WI38 (cell line): ENCODE data around the gene SLC35E2B.
"Not testable (repeated sequence)": the region's sequence is repeated elsewhere in the genome, so short reads cannot be mapped to it uniquely, and the experiment has no call there.

Source experiments
- H3K4me3 ChIP-seq: 2 replicates; pipeline ENCODE4 v1.5.1; 2011; ENCODE audit warnings: low read depth, mild to moderate bottlenecking, control low read depth, low read length
- CTCF ChIP-seq: IDR thresholded peaks from 2 replicates; pipeline ENCODE4 v1.5.1; 2012; ENCODE audit warnings: low read depth, mild to moderate bottlenecking, control low read depth, low read length

SLC35E2B gene

DNA sequence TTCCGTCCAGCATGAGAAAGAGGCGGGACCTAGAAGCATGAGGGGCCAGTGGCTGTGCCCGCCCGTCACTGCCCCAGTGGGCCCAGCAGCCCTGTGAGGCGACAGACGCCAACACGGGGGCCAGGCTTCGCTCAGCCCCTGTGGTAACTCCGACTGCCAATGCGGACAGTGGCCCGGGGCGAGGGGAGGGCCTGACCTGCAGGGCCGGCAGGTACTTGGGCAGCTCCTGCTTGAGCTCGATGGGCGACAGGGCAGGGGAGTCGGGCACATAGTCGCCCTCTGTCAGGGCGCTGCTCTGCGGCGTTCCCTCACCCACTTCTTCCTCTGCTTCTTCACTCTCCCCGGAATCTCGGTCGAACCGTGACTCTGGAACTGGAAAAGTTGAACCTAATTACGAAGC lies 52.5 kb downstream of the SLC35E2B start:
- not testable (repeated sequence) for H3K4me3 ChIP-seq

- not testable (repeated sequence) for H3K4me3 ChIP-seq
These were observed 53.2 kb downstream of the SLC35E2B start for GRCh38 chr1:1639368-1639767.

- H3K4me3 ChIP-seq, result not testable (repeated sequence)
These were observed 54.1 kb downstream of the SLC35E2B start for GRCh38 chr1:1638528-1638927.

DNA sequence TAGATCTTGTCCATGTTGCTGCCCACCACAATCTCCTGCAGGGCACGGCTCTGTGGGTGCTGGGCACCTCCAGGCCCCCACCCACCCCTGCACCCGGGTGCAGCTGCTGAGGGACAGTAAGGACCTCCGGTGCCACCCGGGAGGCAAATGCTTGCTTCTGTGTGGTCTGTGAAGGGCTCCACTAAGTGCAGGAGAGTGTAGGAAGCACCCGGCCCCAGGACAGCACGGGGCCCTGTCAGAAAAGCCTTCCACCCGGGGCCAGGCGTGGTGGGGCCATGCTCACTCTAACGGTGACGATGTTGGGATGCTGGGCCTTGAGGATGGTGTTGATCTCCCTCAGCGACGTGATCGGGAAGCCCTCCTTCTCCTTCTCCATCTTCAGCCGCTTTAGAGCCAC lies 55.1 kb downstream of the SLC35E2B start:
- H3K4me3 ChIP-seq, result not testable (repeated sequence)

DNA sequence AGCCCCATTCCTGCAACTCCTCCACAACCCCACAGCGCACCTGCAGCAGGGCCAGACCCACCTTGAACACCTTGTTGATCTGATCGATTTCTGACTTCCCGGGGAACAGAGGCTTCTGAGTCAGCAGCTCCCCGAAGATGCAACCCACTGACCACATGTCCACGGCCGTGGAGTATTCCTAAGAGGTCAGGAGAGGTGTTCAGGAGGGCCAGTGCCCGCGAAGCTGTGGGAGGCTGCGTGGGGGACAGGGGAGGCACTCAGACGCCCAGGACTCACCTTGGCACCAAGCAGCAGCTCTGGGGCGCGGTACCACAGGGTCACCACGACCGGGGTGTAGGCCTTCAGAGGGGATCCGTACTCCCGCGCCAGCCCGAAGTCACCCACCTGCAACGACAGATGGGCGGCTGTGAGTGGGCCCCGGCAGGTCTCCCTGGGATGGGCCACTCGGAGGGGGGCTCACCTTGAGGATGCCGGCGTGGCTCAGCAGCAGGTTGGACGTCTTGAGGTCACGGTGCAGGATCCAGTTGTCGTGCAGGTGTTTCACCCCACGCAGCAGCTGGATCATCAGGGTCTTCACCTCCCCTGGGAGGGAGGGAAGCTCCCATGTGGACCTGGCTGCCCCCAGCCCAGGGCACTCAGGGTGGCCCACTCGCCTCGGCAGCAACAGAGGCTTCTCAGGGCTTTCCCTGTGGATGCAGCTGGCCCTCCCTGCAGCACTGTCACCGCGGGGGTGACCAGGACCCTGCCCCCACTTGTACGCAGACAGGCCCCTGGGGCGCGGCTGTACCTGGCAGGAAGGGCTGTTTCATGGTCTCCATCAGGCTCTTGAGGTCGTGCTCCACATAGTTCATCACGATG lies 55.7 kb downstream of the SLC35E2B start:
- not testable (repeated sequence) for H3K4me3 ChIP-seq

DNA sequence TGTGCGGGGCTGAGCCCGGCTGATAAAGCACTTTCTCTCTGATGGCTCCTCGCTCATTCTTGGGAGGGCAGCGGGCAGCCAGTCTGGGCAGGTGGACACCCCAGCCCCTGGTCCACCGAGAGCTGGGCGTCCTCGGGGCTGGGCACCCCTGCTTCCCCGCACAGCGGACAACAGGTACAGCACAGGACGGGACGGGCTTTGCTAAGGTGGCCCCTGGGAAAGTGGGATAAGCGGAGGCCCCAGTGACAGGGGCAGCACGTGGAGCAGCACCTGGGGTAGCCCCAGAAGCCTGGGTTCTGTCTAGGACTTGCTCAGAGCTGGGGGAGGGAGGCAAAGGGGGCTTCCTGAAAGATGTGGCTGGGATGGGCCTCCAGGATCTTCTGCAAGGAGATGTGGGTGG lies 58.0 kb downstream of the SLC35E2B start:
- H3K4me3 ChIP-seq, result not testable (repeated sequence)

GRCh38 chr1:1633409-1633808 lies 59.2 kb downstream of the SLC35E2B start:
- not testable (repeated sequence) for H3K4me3 ChIP-seq

DNA sequence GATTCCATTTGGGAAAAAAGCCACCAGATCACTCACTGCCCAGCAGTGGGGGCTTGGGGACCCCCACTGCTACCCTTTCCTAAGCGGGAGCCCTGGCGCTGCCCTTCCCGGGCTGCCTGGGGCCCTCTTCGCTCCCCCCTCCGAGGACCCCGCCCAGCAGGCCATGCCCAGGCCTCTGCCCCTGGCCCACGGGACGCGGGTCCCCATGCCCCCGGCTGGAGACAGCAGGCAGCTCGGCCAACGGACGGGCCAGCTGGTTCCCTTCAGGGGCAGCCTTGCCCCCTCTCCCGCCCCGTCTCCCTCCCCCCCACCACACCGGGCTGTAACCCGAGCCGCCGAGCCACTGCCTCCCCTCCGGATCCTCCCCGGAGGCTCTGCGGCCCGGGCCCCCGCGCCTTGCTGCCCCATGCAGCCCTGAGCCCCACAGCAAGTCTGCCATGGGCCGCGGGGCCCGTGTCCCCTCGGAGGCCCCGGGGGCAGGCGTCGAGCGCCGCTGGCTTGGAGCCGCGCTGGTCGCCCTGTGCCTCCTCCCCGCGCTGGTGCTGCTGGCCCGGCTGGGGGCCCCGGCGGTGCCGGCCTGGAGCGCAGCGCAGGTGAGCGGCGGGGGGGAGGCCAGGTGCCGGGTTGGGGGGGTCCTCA lies 60.7 kb downstream of the SLC35E2B start, which contains the start of gene MMP23B:
Gene MMP23B, plus strand, starts transcription at position 392 of the 639 bp plus-strand sequence. Its CDS starts 46 bp downstream, at position 438.
- H3K4me3 ChIP-seq, result no peak within 1 kb of the TSS
- no peak for TF ChIP-seq CTCF

DNA sequence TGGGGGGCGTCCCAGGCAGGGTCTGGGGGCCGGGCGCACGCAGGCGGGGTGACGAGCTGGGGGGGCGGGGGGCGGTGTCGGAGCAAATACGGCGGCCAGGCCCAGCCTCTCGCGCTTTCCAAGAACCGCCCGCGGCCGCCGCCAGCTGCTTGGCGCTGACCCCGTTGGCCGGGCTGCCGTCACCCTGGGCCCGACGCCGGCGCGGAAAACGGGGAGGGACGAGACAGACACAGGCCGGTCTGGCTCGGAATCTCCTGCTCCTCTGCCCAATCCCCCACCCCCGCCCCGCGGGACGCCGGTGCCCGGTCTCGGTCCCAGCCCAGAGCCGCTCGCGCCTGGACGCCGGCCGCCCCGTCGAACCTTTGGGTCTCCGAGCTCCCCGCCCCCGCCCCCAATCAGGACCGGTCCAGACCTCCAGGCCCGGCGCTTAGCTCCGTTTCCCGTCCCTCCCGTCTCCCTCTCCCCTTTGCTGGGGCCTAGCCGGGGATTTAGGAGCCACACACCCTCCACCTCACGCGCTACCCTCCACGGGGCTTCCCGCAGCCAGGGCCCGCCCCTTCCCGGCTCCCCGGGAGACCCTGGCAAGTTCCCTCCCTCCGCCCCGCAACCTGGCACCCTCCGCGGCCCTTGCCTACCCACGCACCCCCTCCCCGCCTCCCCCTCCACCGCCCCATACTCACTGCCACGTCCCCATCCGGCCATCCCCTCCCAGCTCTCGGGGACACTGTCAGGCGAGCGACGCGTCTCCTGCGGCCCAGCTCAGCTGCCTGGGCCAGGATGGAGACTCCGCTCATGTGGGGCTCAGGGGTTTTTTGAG lies 61.4 kb downstream of the SLC35E2B start:
- no peak for TF ChIP-seq CTCF
- no peak overlapping the region for H3K4me3 ChIP-seq

DNA sequence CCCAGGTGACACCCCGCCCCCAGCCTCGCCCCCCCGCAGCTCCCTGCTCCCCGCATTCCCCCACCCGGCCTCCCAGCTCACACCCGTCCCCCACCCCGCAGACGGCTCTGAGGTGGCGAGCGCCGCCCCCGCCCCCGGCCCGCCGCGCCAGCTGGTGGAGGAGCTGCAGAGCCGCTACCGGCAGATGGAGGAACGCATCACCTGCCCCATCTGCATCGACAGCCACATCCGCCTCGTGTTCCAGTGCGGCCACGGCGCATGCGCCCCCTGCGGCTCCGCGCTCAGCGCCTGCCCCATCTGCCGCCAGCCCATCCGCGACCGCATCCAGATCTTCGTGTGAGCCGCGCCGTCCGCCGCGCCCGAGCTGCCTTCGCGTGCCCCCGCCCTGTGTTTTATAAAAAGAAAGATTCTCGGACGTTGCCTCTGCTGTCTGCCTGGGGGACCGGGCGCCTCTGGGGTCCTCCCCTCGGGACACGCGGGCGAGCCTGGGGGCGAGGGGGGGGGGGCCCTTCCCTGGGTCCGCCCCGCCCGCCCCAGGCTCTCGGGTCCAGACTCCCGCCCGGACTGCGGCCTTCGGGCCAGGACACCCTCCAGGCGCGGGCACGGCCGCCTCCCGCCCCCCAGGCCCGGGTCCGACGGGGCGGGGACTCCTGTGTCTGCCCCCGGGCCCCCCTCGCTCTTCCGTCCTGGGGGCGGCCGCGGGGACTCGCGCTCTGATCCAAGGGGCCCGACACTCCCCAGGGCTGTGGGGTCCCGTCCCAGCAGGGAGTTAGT lies 62.2 kb downstream of the SLC35E2B start:
- no peak overlapping the region for H3K4me3 ChIP-seq
- no peak for TF ChIP-seq CTCF
